GM12878 (cell line): ENCODE measurements around the gene SLCO2B1. TPM values are rescaled to one million over a fixed set of nuclear protein-coding genes. Genes with fewer than 3 reads are reported as not detected.

Experiments used
- ATAC-seq: fragments of 200-7000 bp; cut with Tn5 transposase; 3 replicates; pipeline ENCODE4 v1.9.1; 2020; ENCODE audit warnings: mild to moderate bottlenecking, moderate library complexity
- BruUV-seq: library from RNA; stranded (reverse); fragments of 400-500 nt; replicated peaks from 2 replicates; lab custom pipeline; 2021; lab: Mats Ljungman, UMichigan
- CTCF ChIA-PET: fragments of 300-600 bp; sonication (Branson Sonifier 250); formaldehyde crosslinking; extraction: SDS; loops from one replicate; lab custom pipeline; 2021; ENCODE audit warnings: inconsistent platforms; lab: Yijun Ruan, JAX
- POLR2A ChIA-PET: fragments of 350-600 bp; formaldehyde crosslinking; extraction: SDS; loops from one replicate; lab custom pipeline; 2021; ENCODE audit warnings: inconsistent platforms; lab: Charles Lee
- RAD21 ChIA-PET: fragments of 300-600 bp; sonication (Branson Sonifier 250); formaldehyde crosslinking; loops from one replicate; lab custom pipeline; 2023; ENCODE audit warnings: antibody characterized with exemption; ENCODE audit not compliant: unreplicated experiment; lab: Charles Lee
- SMC1A ChIA-PET: fragments of 300-600 bp; sonication (Branson Sonifier 250); formaldehyde crosslinking; loops from one replicate; lab custom pipeline; 2023; ENCODE audit not compliant: unreplicated experiment, uncharacterized antibody; lab: Charles Lee
- DNase-seq: peaks from one replicate; pipeline ENCODE4 v3.0.0-alpha.2; 2011; ENCODE audit warnings: low read depth, low spot score
- FAIRE-seq: peaks from 3 replicates; lab custom pipeline; 2011; peaks lifted over from hg19 to GRCh38; lab: Jason Lieb, UNC
- H2AFZ ChIP-seq: 2 replicates; pipeline ENCODE4 v1.6.0; 2011; ENCODE audit warnings: low read depth, low read length, control low read depth; ENCODE audit not compliant: control insufficient read depth
- H3K27ac ChIP-seq: 2 replicates; pipeline ENCODE4 v1.5.1; 2011; ENCODE audit warnings: control low read depth; ENCODE audit not compliant: control insufficient read depth, insufficient read depth
- H3K27me3 ChIP-seq, 2 experiments: replicated peaks in 1 of 2; 2 replicates each; pipeline versions ENCODE4 v1.6.0 to v1.6.1; 2011; ENCODE audit warnings: low read length in 1 of 2; ENCODE audit not compliant: control insufficient read depth in 2 of 2, insufficient read depth in 2 of 2
- H3K36me3 ChIP-seq, 2 experiments: 2 replicates each; pipeline ENCODE4 v1.5.1; 2011; ENCODE audit warnings: low read length in 1 of 2; ENCODE audit not compliant: control insufficient read depth in 2 of 2, insufficient read depth in 2 of 2
- H3K4me1 ChIP-seq: 2 replicates; pipeline ENCODE4 v1.6.1; 2011; ENCODE audit warnings: mild to moderate bottlenecking, low read length, moderate library complexity, mixed read lengths; ENCODE audit not compliant: control insufficient read depth, insufficient read depth
- H3K4me2 ChIP-seq: 2 replicates; pipeline ENCODE4 v1.6.0; 2011; ENCODE audit warnings: control low read depth; ENCODE audit not compliant: control insufficient read depth, insufficient read depth
- H3K4me3 ChIP-seq: fragments of 200-600 bp; sonication (generic); 2 replicates; pipeline ENCODE4 v1.5.1; 2016
- H3K79me2 ChIP-seq: 2 replicates; pipeline ENCODE4 v1.6.0; 2011; ENCODE audit warnings: low read length; ENCODE audit not compliant: control insufficient read depth, insufficient read depth
- H3K9ac ChIP-seq: 2 replicates; pipeline ENCODE4 v1.8.0; 2011; ENCODE audit warnings: low read length, control low read depth, mixed read lengths; ENCODE audit not compliant: control insufficient read depth, insufficient read depth
- H3K9me3 ChIP-seq: replicated peaks from 3 replicates; pipeline ENCODE4 v1.5.1; 2011; ENCODE audit warnings: mild to moderate bottlenecking, low read length; ENCODE audit not compliant: control insufficient read depth, insufficient read depth
- H4K20me1 ChIP-seq: 2 replicates; pipeline ENCODE4 v1.6.0; 2011; ENCODE audit not compliant: control insufficient read depth, insufficient read depth
- BACH1 ChIP-seq: fragments of 450-650 bp; IDR thresholded peaks from 2 replicates; pipeline ENCODE4 v1.6.1; 2017; ENCODE audit warnings: mild to moderate bottlenecking, borderline replicate concordance
- CBFB ChIP-seq: IDR thresholded peaks from 2 replicates; pipeline ENCODE4 v1.6.1; 2016; ENCODE audit warnings: antibody characterized with exemption, low read depth
- CBX5 ChIP-seq: sonication (generic); IDR thresholded peaks from 2 replicates; pipeline ENCODE4 v1.6.1; 2016; ENCODE audit warnings: low read depth, moderate library complexity, mild to moderate bottlenecking, inconsistent platforms
- EED ChIP-seq: sonication (generic); IDR thresholded peaks from 2 replicates; pipeline ENCODE4 v1.6.1; 2016; ENCODE audit warnings: antibody characterized with exemption, low read depth
- HDAC6 ChIP-seq: fragments of 200-600 bp; sonication (generic); IDR thresholded peaks from one replicate; pipeline ENCODE4 v1.8.0; 2017; ENCODE audit warnings: antibody characterized with exemption; ENCODE audit not compliant: unreplicated experiment
- RBBP5 ChIP-seq: fragments of 200-600 bp; sonication (generic); conservative IDR thresholded peaks from 2 replicates; pipeline ENCODE4 v1.6.1; 2016
- SMC3 ChIP-seq: IDR thresholded peaks from 2 replicates; pipeline ENCODE4 v1.6.1; 2011; ENCODE audit warnings: low read length, improper control_type of control experiment, borderline replicate concordance
- SREBF1 ChIP-seq: IDR thresholded peaks from 2 replicates; pipeline ENCODE4 v1.6.1; 2012; ENCODE audit warnings: mild to moderate bottlenecking, low read length
- SREBF2 ChIP-seq: IDR thresholded peaks from 2 replicates; pipeline ENCODE4 v1.6.1; 2012; ENCODE audit warnings: mild to moderate bottlenecking, low read length
- ZZZ3 ChIP-seq: IDR thresholded peaks from 2 replicates; pipeline ENCODE4 v1.6.1; 2011; ENCODE audit warnings: low read depth; ENCODE audit not compliant: control insufficient read depth, insufficient read length
- WGBS: methylation state at CpG from one replicate; pipeline ENCODE4 v1.1.6; 2016; ENCODE audit warnings: low lambda C conversion rate; ENCODE audit not compliant: insufficient replicate concordance, insufficient coverage; ENCODE audit errors: missing lambda C conversion rate; 5-methylcytosine and 5-hydroxymethylcytosine counted together
- in situ Hi-C: fragments of 300-500 bp; cut with MboI; formaldehyde crosslinking; loops from 9 replicates; pipeline ENCODE4 v1.14.3; 2018; ENCODE audit warnings: mixed read lengths
- intact Hi-C: fragments of 100-400 bp; cut with micrococcal nuclease; formaldehyde crosslinking; loops from one replicate; pipeline ENCODE4 v1.14.2; 2022; ENCODE audit not compliant: unreplicated experiment
- polyA plus RNA-seq, 11 experiments: library from polyadenylated mRNA; depleted of rRNA in 4 of 11; unstranded in 6 of 11; stranded (reverse) in 5 of 11; fragments of >200 nt; fragmentation: Nextera tagmentation in 4 of 11; fragmentation: Illumina TruSeq in 1 of 11; extraction: Ambion mirVana in 4 of 11; extraction: Trizol in 1 of 11; gene quantifications; 1 replicate in 1 of 11; 2 replicates in 10 of 11; pipeline versions ENCODE4 v1.2.1 to v1.2.3, GENCODE V29; 2011 to 2016; ENCODE audit warnings: inconsistent platforms in 2 of 11, missing spikeins in 2 of 11, low read depth in 1 of 11
- total RNA-seq, 4 experiments: library from RNA; depleted of rRNA in 3 of 4; stranded (reverse); fragments of >200 nt in 3 of 4; fragmentation: Illumina TruSeq in 1 of 4; extraction: Trizol in 1 of 4; gene quantifications; 2 replicates each; pipeline versions ENCODE4 v1.2.1 to v1.2.3, GENCODE V29; 2013 to 2021

SLCO2B1 gene
- total and polyA plus RNA-seq, 10 of the 15 experiments (the other 5 are each of a cell fraction or from before 2014, with no cell fraction given), result 0.05 to 3.5 (median 0.93) TPM; not detected in 2

GRCh38 chr11:75205564-75206020 is 54.7 kb downstream of the SLCO2B1 start:
- Histone ChIP-seq H3K4me1 (no peaks in the 10 kb centered on the region), H3K27me3 (peaks cover 0 to 4% of the 10 kb centered on the region in 2 experiments; a peak in 1 of 4 replicates), H3K27ac (no peak overlapping the region), H3K4me3 (no peak overlapping the region), H2AFZ (no peak overlapping the region), H3K9me3 (no peaks in the 10 kb centered on the region)
- ATAC-seq (no peak), FAIRE-seq (no peak), DNase-seq (no peak)
- CTCF ChIA-PET, result interaction anchor here (0.6 to 10.2 kb wide), 48 partner anchors 9 to 297 kb away, joined by 3 to 232 read pairs (median 4); partner anchors contain the start of gene SLCO2B1
- RAD21 ChIA-PET, result interaction anchor here (0.7 to 8.9 kb wide), 17 partner anchors 9 to 279 kb away, joined by 3 to 132 read pairs (median 4); partner anchors contain the start of genes NEU3 and SLCO2B1
- SMC1A ChIA-PET, result interaction anchor here (0.7 to 8.3 kb wide), 16 partner anchors 9 to 280 kb away, joined by 3 to 111 read pairs (median 4); partner anchors contain the start of gene NEU3
- WGBS, result 44% methylated on average over 5 of the region's 5 CpGs
- TF ChIP-seq SREBF2, result no peak
- TF ChIP-seq CBX5, result no peak
- no peak for TF ChIP-seq EED
- TF ChIP-seq BACH1, result no peak
- no peak for TF ChIP-seq SREBF1
- no peak for TF ChIP-seq SMC3
- no peak for TF ChIP-seq CBFB
- no peak for TF ChIP-seq RBBP5
- TF ChIP-seq, all 136 proteins: peak for 0
- in situ Hi-C loops (no loop called here), intact Hi-C loops (loop anchor here (1.0 kb wide), 4 partner anchors 61 to 276 kb away; no protein-coding TSS in a partner anchor)
- Histone ChIP-seq H4K20me1 (no peaks in the 10 kb centered on the region), H3K9ac (no peak overlapping the region), H3K36me3 (no peaks in the 10 kb centered on the region), H3K4me2 (no peak overlapping the region), H3K79me2 (no peaks in the 10 kb centered on the region)
- POLR2A ChIA-PET, result interaction anchor here (1.0 kb wide), 1 partner anchor 65 kb away, joined by 4 read pairs; no protein-coding TSS in a partner anchor
- no TSS peak for BruUV-seq

GRCh38 chr11:75208446-75208845 is 57.5 kb downstream of the SLCO2B1 start:
- FAIRE-seq, result no peak
- H3K4me2 ChIP-seq, result no peak overlapping the region
- peaks cover 0 to 4% of the 10 kb centered on the region in 2 experiments; a peak in 1 of 4 replicates for H3K27me3 ChIP-seq
- ATAC-seq, result no peak
- BruUV-seq, result no TSS peak
- SMC1A ChIA-PET, result interaction anchor here (1.4 to 8.3 kb wide), 2 partner anchors 65 to 283 kb away, joined by 3 to 111 read pairs; no protein-coding TSS in a partner anchor
- H3K4me3 ChIP-seq, result no peak overlapping the region
- in situ Hi-C loops (no loop called here), intact Hi-C loops (no loop called here)
- no peaks in the 10 kb centered on the region for H3K9me3 ChIP-seq
- no peaks in the 10 kb centered on the region for H3K36me3 ChIP-seq
- H2AFZ ChIP-seq, result no peak overlapping the region
- POLR2A ChIA-PET, result no interaction called here
- TF ChIP-seq ZZZ3 (no peak), HDAC6 (no peak)
- H3K79me2 ChIP-seq, result no peaks in the 10 kb centered on the region
- DNase-seq, result no peak
- H4K20me1 ChIP-seq, result no peaks in the 10 kb centered on the region
- H3K4me1 ChIP-seq, result no peaks in the 10 kb centered on the region
- RAD21 ChIA-PET, result interaction anchor here (6.6 to 8.9 kb wide), 2 partner anchors 65 to 186 kb away, joined by 88 to 132 read pairs; no protein-coding TSS in a partner anchor
- WGBS, result 0% methylated on average over 2 of the region's 2 CpGs
- CTCF ChIA-PET, result interaction anchor here (0.7 to 10.2 kb wide), 5 partner anchors 15 to 279 kb away, joined by 3 to 232 read pairs (median 4); no protein-coding TSS in a partner anchor
- H3K9ac ChIP-seq, result no peak overlapping the region
- H3K27ac ChIP-seq, result no peak overlapping the region
